Suprapubic skin (tissue), 4 donors: ENCODE data around the gene SLC25A6. TPM values are rescaled to one million over a fixed set of nuclear protein-coding genes. Genes with fewer than 3 reads are reported as not detected.
"Not testable (repeated sequence)": the region's sequence is repeated elsewhere in the genome, so short reads cannot be mapped to it uniquely, and the experiment has no call there.

Experiments
- DNase-seq, 2 donors: peaks; one replicate each; pipeline ENCODE4 v3.0.0-alpha.2; 2019; ENCODE audit warnings: low spot score in 2 of 2
- H3K27ac ChIP-seq: fragments of 200-600 bp; sonication (generic); one replicate; pipeline ENCODE4 v1.5.1; 2019
- H3K27me3 ChIP-seq: fragments of 200-600 bp; sonication (generic); one replicate; pipeline ENCODE4 v1.5.1; 2019
- H3K36me3 ChIP-seq: fragments of 200-600 bp; sonication (generic); one replicate; pipeline ENCODE4 v1.5.1; 2019
- H3K4me1 ChIP-seq: fragments of 200-600 bp; sonication (generic); one replicate; pipeline ENCODE4 v1.5.1; 2019
- H3K4me3 ChIP-seq: fragments of 200-600 bp; sonication (generic); one replicate; pipeline ENCODE4 v1.5.1; 2019; ENCODE audit warnings: mild to moderate bottlenecking
- H3K9me3 ChIP-seq: fragments of 200-600 bp; sonication (generic); one replicate; pipeline ENCODE4 v1.5.1; 2019
- CTCF ChIP-seq, 2 donors: fragments of 200-600 bp in 1 of 2; fragments of 450-650 bp in 1 of 2; sonication (generic) in 1 of 2; IDR thresholded peaks; one replicate each; pipeline ENCODE4 v1.5.1; 2016 to 2019; ENCODE audit warnings: antibody characterized with exemption in 2 of 2, mild to moderate bottlenecking in 1 of 2, moderate library complexity in 1 of 2
- EP300 ChIP-seq: sonication (generic); formaldehyde crosslinking; IDR thresholded peaks from one replicate; pipeline ENCODE4 v1.6.1; 2017; ENCODE audit warnings: antibody characterized with exemption
- POLR2A ChIP-seq, 2 donors: fragments of 450-650 bp; IDR thresholded peaks; one replicate each; pipeline ENCODE4 v1.6.1; 2017; ENCODE audit warnings: antibody characterized with exemption in 2 of 2, mild to moderate bottlenecking in 2 of 2, moderate library complexity in 2 of 2
- POLR2AphosphoS5 ChIP-seq, 3 donors: sonication (generic); formaldehyde crosslinking; IDR thresholded peaks; one replicate each; pipeline ENCODE4 v1.6.1; 2017; ENCODE audit warnings: antibody characterized with exemption in 3 of 3
- WGBS: methylation state at CpG from one replicate; pipeline ENCODE4 v1.1.5; 2018; 5-methylcytosine and 5-hydroxymethylcytosine counted together
- total RNA-seq, 4 donors: library from RNA; depleted of rRNA; stranded (reverse); fragments of >200 nt; gene quantifications; one replicate each; pipeline ENCODE4 v1.1.0, GENCODE V29; 2016

Gene SLC25A6
- total RNA-seq, 4 donors from 2014 or later: 250 to 408 (median 336) TPM

GRCh38 chrX:1354036-1355019, 37.6 kb downstream of the SLC25A6 start:
- Histone ChIP-seq H3K4me1 (no peaks in the 10 kb centered on the region), H3K27ac (no peak overlapping the region), H3K27me3 (no peaks in the 10 kb centered on the region), H3K36me3 (peaks cover 16% of the 10 kb centered on the region), H3K9me3 (no peaks in the 10 kb centered on the region), H3K4me3 (no peak overlapping the region)
- TF ChIP-seq POLR2A (IDR thresholded peaks at IDR 0.05): no peak
- TF ChIP-seq EP300: no peak
- no peak for TF ChIP-seq CTCF (IDR thresholded peaks at IDR 0.05)
- TF ChIP-seq POLR2AphosphoS5 (IDR thresholded peaks at IDR 0.05): no peak
- 80% methylated on average over 10 of the region's 11 CpGs for WGBS
- no peak for DNase-seq

DNA sequence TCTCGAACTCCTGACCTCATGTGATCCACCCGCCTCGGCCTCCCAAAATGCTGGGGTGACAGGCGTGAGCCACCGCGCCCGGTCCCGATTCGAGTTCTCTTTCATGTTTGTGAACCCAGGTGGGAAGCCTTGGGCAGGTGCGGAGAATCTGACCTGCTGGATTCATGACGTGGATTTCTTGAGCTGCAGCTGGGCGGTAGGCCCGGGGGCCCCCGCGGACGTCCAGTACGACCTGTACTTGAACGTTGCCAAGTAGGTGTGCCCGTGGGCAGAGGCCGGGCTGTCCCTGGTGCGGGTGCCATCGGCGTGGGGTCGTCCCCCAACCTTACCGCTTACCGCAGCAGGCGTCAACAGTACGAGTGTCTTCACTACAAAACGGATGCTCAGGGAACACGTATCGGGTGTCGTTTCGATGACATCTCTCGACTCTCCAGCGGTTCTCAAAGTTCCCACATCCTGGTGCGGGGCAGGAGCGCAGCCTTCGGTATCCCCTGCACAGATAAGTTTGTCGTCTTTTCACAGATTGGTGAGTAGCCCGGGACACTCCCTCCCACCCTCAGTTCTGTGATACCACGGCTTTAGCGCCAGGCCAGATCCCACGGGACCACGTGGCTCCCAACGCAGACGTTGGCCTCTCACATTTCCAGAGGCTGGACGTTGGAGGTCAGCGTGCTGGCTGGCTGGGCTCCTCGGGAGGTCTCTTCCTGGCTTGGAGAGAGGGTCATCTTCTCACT, 39.8 kb downstream of the SLC25A6 start:
- WGBS: 97% methylated on average over 35 of the region's 49 CpGs
- DNase-seq: no peak
- Histone ChIP-seq H3K9me3 (no peaks in the 10 kb centered on the region), H3K4me3 (no peak overlapping the region), H3K27ac (no peak overlapping the region), H3K36me3 (no peaks in the 10 kb centered on the region), H3K27me3 (no peaks in the 10 kb centered on the region), H3K4me1 (no peaks in the 10 kb centered on the region)
- no peak for TF ChIP-seq POLR2A (IDR thresholded peaks at IDR 0.05)
- TF ChIP-seq CTCF (IDR thresholded peaks at IDR 0.05): no peak
- TF ChIP-seq EP300: no peak
- TF ChIP-seq POLR2AphosphoS5 (IDR thresholded peaks at IDR 0.05): no peak

DNA sequence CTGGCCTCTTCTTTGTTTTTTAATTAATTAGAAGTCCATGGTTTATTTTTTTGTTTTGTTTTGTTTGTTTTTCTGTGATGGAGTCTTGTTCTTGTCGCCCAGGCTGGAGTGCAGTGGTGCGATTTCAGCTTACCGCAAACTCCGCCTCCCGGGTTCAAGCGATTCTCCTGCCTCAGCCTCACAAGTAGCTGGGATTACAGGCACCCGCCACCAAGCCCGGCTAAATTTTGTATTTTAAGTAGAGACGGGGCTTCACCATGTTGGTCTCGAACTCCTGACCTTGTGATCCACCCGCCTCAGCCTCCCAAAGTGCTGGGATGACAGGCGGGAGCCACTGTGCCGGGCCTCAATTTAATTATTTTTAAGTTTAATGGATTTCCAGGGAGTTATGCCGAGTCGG, 42.3 kb downstream of the SLC25A6 start:
- not testable (repeated sequence) for H3K27me3 ChIP-seq, H3K27ac ChIP-seq, H3K9me3 ChIP-seq, H3K36me3 ChIP-seq, H3K4me3 ChIP-seq, H3K4me1 ChIP-seq, DNase-seq
- WGBS: 94% methylated on average over 15 of the region's 15 CpGs

- no peak overlapping the region for H3K4me3 ChIP-seq
- 85% methylated on average over 22 of the region's 22 CpGs for WGBS
- H3K36me3 ChIP-seq: no peaks in the 10 kb centered on the region
- H3K27me3 ChIP-seq: no peaks in the 10 kb centered on the region
- no peaks in the 10 kb centered on the region for H3K9me3 ChIP-seq
- no peak for TF ChIP-seq CTCF (IDR thresholded peaks at IDR 0.05)
- H3K27ac ChIP-seq: no peak overlapping the region
- DNase-seq: no peak
- peaks cover 6% of the 10 kb centered on the region for H3K4me1 ChIP-seq
Observed at GRCh38 chrX:1341545-1342184, 50.2 kb downstream of the SLC25A6 start.

DNA sequence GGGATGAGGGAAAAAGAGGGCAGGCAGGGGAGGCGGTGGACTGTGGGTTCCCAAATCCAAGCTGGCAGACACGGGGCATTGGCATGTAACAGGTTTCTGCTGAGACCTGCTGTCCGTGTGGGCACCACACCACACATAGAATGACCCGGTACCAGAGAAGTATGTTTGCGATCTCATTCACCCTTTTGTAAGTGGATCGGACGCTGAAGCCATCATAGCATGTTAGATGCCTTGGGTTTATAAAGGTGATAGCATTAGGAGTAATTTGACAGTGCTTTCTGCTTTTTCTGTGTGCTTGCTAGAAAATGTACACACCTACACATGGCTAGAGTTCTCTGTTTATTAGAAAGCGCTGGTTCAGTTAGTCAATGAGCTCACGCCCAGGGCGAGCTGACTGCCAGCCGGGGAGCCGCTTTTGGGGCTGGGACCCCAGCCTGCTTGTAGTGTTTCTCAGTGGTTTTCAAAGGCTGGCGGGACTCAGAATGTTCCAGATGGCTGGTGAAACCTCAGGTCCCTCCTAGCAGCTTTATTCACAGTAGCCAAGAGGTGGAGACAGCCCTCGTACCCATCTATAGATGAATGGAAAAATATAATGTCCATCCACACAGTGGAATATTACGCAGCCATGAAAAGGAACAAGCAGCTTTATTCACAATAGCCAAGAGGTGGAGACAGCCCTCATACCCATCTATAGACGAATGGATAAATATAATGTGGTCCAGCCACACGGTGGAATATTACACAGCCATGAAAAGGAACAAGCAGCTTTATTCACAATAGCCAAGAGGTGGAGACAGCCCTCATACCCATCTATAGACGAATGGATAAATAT, 54.7 kb downstream of the SLC25A6 start:
- Histone ChIP-seq H3K4me3 (peak overlapping the region; percentile 50), H3K27me3 (no peaks in the 10 kb centered on the region), H3K36me3 (no peaks in the 10 kb centered on the region), H3K9me3 (no peaks in the 10 kb centered on the region), H3K27ac (peak overlapping the region; percentile 57), H3K4me1 (peaks cover 13% of the 10 kb centered on the region)
- no peak for TF ChIP-seq POLR2AphosphoS5 (IDR thresholded peaks at IDR 0.05)
- no peak for TF ChIP-seq CTCF (IDR thresholded peaks at IDR 0.05)
- TF ChIP-seq POLR2A (IDR thresholded peaks at IDR 0.05): no peak
- TF ChIP-seq EP300: no peak
- DNase-seq: no peak
- 46% methylated on average over 15 of the region's 18 CpGs for WGBS
